Urinary bladder (tissue), 4 donors: ENCODE measurements around the gene AKAP5. TPM values are rescaled to one million over a fixed set of nuclear protein-coding genes. Genes with fewer than 3 reads are reported as not detected.
A peak's percentile ranks its signal among the peaks of the same experiment; 100 is the strongest.

Experiments
- DNase-seq: peaks from one replicate; pipeline ENCODE4 v3.0.0-alpha.2; 2015; ENCODE audit errors: extremely low spot score
- H3K27ac ChIP-seq: one replicate; pipeline ENCODE4 v1.5.1; 2013; ENCODE audit warnings: low read depth, mild to moderate bottlenecking, moderate library complexity
- H3K36me3 ChIP-seq: one replicate; pipeline ENCODE4 v1.6.1; 2013; ENCODE audit warnings: mild to moderate bottlenecking, moderate library complexity; ENCODE audit not compliant: insufficient read depth
- H3K4me1 ChIP-seq: one replicate; pipeline ENCODE4 v1.6.1; 2013; ENCODE audit warnings: mild to moderate bottlenecking, moderate library complexity; ENCODE audit not compliant: insufficient read depth
- H3K4me3 ChIP-seq: one replicate; pipeline ENCODE4 v1.5.1; 2013; ENCODE audit warnings: low read depth, low read length
- WGBS: extraction: QIAGEN DNeasy Blood & Tissue Kit; methylation state at CpG from one replicate; pipeline ENCODE4 v1.1.7; 2013; 5-methylcytosine and 5-hydroxymethylcytosine counted together
- polyA plus RNA-seq: library from polyadenylated mRNA; stranded (reverse); fragments of 200-250 nt; gene quantifications from one replicate; pipeline ENCODE4 v1.2.3, GENCODE V29; 2013
- total RNA-seq: library from RNA; depleted of rRNA; stranded (reverse); fragments of >200 nt; gene quantifications from one replicate; pipeline ENCODE4 v1.2.3, GENCODE V29; 2014
- donor health status: healthy with polysubstance abuse.
- donor health status: healthy.

AKAP5 gene, protein sequence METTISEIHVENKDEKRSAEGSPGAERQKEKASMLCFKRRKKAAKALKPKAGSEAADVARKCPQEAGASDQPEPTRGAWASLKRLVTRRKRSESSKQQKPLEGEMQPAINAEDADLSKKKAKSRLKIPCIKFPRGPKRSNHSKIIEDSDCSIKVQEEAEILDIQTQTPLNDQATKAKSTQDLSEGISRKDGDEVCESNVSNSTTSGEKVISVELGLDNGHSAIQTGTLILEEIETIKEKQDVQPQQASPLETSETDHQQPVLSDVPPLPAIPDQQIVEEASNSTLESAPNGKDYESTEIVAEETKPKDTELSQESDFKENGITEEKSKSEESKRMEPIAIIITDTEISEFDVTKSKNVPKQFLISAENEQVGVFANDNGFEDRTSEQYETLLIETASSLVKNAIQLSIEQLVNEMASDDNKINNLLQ
- total RNA-seq (5.6 TPM), polyA plus RNA-seq (0.35 TPM)

GRCh38 chr14:64465191-64465822 is at the start of gene AKAP5:
AKAP5 (plus strand) TSS chr14:64465499; CDS start chr14:64468395, 2,896 bp downstream.
- no peaks in the 10 kb centered on the region for H3K4me1 ChIP-seq
- H3K36me3 ChIP-seq, result no peaks in the 10 kb centered on the region
- no peak for DNase-seq
- no peak within 1 kb of the TSS for H3K27ac ChIP-seq
- under 1% methylated on average over 74 of the region's 74 CpGs for WGBS
- peak within 1 kb of the TSS; percentile 90 for H3K4me3 ChIP-seq

GRCh38 chr14:64416348-64416932 is 48.9 kb upstream of the AKAP5 start:
- no peak overlapping the region for H3K4me3 ChIP-seq
- WGBS, result 85% methylated on average over 3 of the region's 3 CpGs
- DNase-seq, result no peak
- H3K4me1 ChIP-seq, result no peaks in the 10 kb centered on the region
- no peak overlapping the region for H3K27ac ChIP-seq
- peaks cover 6% of the 10 kb centered on the region for H3K36me3 ChIP-seq

- Histone ChIP-seq H3K36me3 (peaks cover 6% of the 10 kb centered on the region), H3K4me1 (no peaks in the 10 kb centered on the region), H3K27ac (no peak overlapping the region), H3K4me3 (no peak overlapping the region)
- 88% methylated on average over 5 of the region's 5 CpGs for WGBS
- DNase-seq, result no peak
Measured at GRCh38 chr14:64417055-64417770, 48.1 kb upstream of the AKAP5 start.

- Histone ChIP-seq H3K36me3 (peaks cover 6% of the 10 kb centered on the region), H3K4me1 (no peaks in the 10 kb centered on the region), H3K27ac (no peak overlapping the region), H3K4me3 (no peak overlapping the region)
- DNase-seq, result no peak
- WGBS, result 97% methylated on average over 7 of the region's 7 CpGs
Measured at GRCh38 chr14:64417771-64418125, 47.6 kb upstream of the AKAP5 start.

- H3K4me3 ChIP-seq, result no peak overlapping the region
- H3K36me3 ChIP-seq, result peaks cover 6% of the 10 kb centered on the region
- no peak overlapping the region for H3K27ac ChIP-seq
- 78% methylated on average over 7 of the region's 7 CpGs for WGBS
- DNase-seq, result no peak
- no peaks in the 10 kb centered on the region for H3K4me1 ChIP-seq
Measured at GRCh38 chr14:64419003-64419402, 46.3 kb upstream of the AKAP5 start.

- Histone ChIP-seq H3K27ac (no peak overlapping the region), H3K4me3 (no peak overlapping the region), H3K4me1 (no peaks in the 10 kb centered on the region), H3K36me3 (peaks cover 8% of the 10 kb centered on the region)
- DNase-seq, result no peak
- WGBS, result 68% methylated on average over 8 of the region's 8 CpGs
Measured at GRCh38 chr14:64421166-64421565, 44.1 kb upstream of the AKAP5 start.

DNA sequence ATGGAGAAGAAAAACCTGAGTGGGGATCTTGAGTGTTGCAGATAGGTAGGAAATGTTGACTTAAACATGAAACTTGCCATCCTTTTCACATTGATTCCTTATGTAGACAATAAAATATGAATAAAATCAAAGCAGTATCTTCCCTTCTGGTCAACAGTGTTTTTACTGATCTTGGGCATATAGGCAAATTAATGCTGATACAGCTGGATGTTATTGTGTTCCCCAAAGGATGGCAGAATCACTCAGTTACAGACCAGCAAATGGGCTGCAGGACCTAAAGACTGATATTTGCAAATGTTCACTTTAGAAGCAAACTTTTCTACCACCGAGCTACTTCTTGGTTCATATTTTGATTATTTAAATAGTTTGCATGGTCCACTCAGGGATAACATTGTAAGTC is 43.3 kb upstream of the AKAP5 start:
- WGBS, result 94% methylated on average over 1 of the region's 1 CpG
- Histone ChIP-seq H3K36me3 (peaks cover 8% of the 10 kb centered on the region), H3K27ac (no peak overlapping the region), H3K4me1 (no peaks in the 10 kb centered on the region), H3K4me3 (no peak overlapping the region)
- no peak for DNase-seq

DNA sequence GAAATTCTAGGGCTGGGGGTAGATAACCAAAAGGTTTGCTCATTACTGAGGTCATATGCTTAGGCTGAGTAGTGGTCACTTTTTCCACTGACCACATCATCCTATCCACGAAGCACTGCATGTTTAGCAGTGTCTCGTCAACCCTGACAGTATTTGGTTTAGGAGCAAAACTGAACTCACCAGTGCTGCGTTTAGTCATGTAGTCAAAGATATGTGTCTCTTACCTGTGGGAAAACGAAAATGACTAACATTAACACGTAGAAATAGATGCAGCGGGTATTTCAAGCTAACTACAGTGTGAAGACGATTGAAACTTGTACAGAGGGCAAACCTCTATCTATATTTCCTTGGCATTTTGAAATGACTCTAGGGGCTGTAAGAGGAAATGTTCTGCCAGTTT is 42.5 kb upstream of the AKAP5 start:
- DNase-seq, result no peak
- Histone ChIP-seq H3K4me1 (no peaks in the 10 kb centered on the region), H3K27ac (no peak overlapping the region), H3K4me3 (no peak overlapping the region), H3K36me3 (peaks cover 3% of the 10 kb centered on the region)
- WGBS, result 89% methylated on average over 7 of the region's 7 CpGs

GRCh38 chr14:64423987-64424386 is 41.3 kb upstream of the AKAP5 start:
- peaks cover 2% of the 10 kb centered on the region for H3K36me3 ChIP-seq
- DNase-seq, result no peak
- 93% methylated on average over 6 of the region's 6 CpGs for WGBS

DNA sequence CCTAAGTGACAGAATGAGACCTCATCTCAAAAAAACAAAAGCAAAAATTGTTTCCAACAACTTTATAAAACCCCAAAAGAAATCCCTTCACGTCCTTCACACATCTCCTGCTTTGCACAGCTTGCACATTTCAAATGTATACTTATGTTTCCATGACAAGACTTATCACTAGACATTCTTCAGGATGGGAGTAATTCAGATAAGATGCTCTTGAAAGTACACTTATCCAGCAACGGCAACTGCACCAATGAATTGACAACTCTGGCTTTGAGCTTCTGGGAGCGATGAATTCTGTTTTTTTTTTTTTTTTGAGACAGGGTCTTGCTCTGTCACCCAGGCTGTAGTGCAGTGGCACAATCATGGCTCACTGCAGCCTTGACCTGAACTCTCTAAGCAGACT is 30.8 kb upstream of the AKAP5 start:
- no peak for DNase-seq
- WGBS, result 61% methylated on average over 3 of the region's 3 CpGs
- peaks cover 2% of the 10 kb centered on the region for H3K36me3 ChIP-seq
- H3K4me3 ChIP-seq, result no peak overlapping the region
- H3K27ac ChIP-seq, result no peak overlapping the region
- no peaks in the 10 kb centered on the region for H3K4me1 ChIP-seq

More at GRCh38 chr14:64423987-64424386, 41.3 kb upstream of the AKAP5 start:
- Histone ChIP-seq H3K27ac (no peak overlapping the region), H3K4me3 (no peak overlapping the region), H3K4me1 (no peaks in the 10 kb centered on the region)

DNA sequence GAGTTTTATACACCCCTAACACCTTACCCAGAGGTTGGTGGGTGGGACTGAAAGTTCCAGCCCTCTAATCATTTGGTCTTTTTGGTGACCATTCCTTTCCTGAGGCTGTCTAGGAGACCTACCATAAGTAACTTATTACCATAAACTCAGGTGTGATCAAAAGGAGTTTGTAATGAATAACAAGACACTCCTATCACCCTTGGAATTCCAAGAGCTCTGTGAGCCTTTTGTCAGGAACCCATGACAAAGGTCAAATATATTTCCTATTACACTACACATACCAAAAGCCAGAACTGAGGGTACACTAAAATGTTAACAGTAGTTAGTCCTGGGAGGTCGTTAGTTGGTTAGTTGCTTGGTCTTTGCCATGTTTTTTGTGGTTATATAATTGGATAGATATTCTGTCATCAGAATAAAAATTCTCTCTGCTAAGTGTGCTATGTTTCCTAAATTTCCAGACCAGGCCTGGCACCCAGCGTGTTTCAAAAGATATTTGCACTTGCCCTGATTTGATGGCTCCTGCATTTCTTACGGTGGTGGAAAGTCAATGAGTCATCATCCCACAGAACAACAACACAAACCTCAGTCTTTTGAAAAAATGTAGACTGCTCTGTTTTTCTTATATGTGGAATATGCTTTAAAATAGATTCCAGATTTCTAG is 27.0 kb upstream of the AKAP5 start:
- WGBS, result 69% methylated on average over 3 of the region's 3 CpGs
- Histone ChIP-seq H3K27ac (no peak overlapping the region), H3K4me3 (no peak overlapping the region), H3K4me1 (no peaks in the 10 kb centered on the region), H3K36me3 (peaks cover 2% of the 10 kb centered on the region)
- DNase-seq, result no peak

DNA sequence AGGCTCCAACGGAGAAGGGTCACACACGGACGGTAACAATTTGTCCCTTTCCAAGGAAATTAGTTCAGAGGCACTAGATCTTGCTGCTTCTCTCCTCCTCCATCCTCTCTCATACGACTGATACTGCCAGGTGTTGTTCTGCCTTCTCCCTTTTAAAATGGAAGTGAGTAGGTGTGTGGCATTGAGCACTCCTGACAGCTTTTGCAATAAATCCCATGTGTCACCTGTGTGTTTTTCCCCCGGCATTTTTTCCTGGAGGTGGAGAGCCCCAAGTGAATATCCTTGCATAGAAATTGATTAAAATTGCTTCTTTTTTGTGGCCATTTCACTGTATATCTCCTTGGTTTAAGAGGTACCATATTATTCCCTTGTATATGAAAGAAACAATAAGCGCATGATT is 26.2 kb upstream of the AKAP5 start:
- 95% methylated on average over 6 of the region's 6 CpGs for WGBS
- no peak overlapping the region for H3K27ac ChIP-seq
- no peak for DNase-seq

DNA sequence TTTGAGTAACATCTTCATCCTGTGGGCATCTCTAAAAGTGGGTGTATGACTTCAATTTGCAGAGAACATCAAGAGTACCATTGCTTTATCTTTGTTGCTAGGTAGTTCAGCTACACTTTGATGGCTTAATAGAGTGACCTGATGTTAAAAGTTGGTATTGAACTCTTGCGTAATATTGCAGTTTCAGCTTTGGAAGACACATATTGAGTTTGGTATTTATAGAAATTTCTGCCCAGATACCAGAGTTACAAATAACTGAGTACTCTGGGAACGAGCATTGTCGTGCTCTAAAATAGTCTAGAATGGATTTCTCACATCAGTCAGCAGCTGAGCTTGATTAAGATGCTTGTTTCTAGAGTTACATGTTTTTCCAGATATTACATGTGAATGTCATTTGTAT is 24.8 kb upstream of the AKAP5 start:
- H3K4me1 ChIP-seq, result no peaks in the 10 kb centered on the region
- H3K27ac ChIP-seq, result no peak overlapping the region
- no peak overlapping the region for H3K4me3 ChIP-seq
- H3K36me3 ChIP-seq, result peaks cover 1% of the 10 kb centered on the region
- WGBS, result 93% methylated on average over 3 of the region's 3 CpGs
- no peak for DNase-seq

More for the DNA sequence above, 26.2 kb upstream of the AKAP5 start:
- Histone ChIP-seq H3K4me1 (no peaks in the 10 kb centered on the region), H3K4me3 (no peak overlapping the region), H3K36me3 (peaks cover 2% of the 10 kb centered on the region)
